Measurements from ENCODE around the gene HDGF.

HDGF gene

DNA sequence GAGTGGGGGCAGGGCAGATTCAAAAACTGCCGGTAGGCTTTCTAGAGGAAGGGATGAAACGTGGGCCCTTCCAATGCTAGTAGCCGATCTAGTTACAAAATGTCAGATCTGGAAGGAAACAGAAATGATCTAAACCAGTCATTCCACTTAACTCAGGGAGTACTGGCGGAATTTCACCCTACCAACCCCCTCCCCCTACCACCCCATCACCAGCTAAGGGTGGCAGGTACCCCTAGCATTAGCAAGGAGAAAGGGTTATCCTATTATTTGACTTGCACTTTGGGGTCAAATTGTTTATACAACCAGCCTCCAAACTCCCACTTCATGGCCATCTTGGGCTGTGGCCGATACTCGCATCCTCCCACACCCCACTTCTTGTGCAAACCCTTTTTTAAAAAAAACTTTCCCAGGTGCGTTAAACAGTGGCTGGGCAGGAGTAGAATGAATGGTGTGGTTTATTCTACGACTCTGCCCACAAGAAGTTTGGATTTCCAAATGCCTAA lies 9.9 kb downstream of the HDGF start:
- DNase-seq (ENCODE audit: low read depth) = no peak
- TF ChIP-seq CTCF (IDR thresholded peaks at IDR 0.05; ENCODE audit: low read depth, low read length, missing control alignments) = no peak
- H3K4me3 ChIP-seq (ENCODE audit: low read depth, low read length) = peak overlapping the region; percentile 42

GRCh38 chr1:156740741-156741480 lies 10.6 kb downstream of the HDGF start, which contains the start of gene MRPL24:
Gene MRPL24, minus strand, starts transcription at chr1:156741088. Its CDS starts 2,384 bp downstream, at chr1:156738704.
- H3K4me3 ChIP-seq (ENCODE audit: low read depth, low read length) = peak within 1 kb of the TSS; percentile 88
- no peak for TF ChIP-seq CTCF (IDR thresholded peaks at IDR 0.05; ENCODE audit: low read depth, low read length, missing control alignments)
- peak; percentile 99 for DNase-seq (ENCODE audit: low read depth)

- no peak for TF ChIP-seq CTCF (IDR thresholded peaks at IDR 0.05; ENCODE audit: low read depth, low read length, missing control alignments)
- H3K4me3 ChIP-seq (ENCODE audit: low read depth, low read length) = peak overlapping the region; percentile 88
- DNase-seq (ENCODE audit: low read depth) = no peak
Measured at GRCh38 chr1:156740237-156740740, 11.2 kb downstream of the HDGF start.

GRCh38 chr1:156738916-156739315 lies 12.6 kb downstream of the HDGF start:
- no peak for TF ChIP-seq CTCF (IDR thresholded peaks at IDR 0.05; ENCODE audit: low read depth, low read length, missing control alignments)
- DNase-seq (ENCODE audit: low read depth) = no peak
- no peak overlapping the region for H3K4me3 ChIP-seq (ENCODE audit: low read depth, low read length)

- no peak for TF ChIP-seq CTCF (IDR thresholded peaks at IDR 0.05; ENCODE audit: low read depth, low read length, missing control alignments)
- no peak overlapping the region for H3K4me3 ChIP-seq (ENCODE audit: low read depth, low read length)
- no peak for DNase-seq (ENCODE audit: low read depth)
Measured at GRCh38 chr1:156738407-156738806, 13.1 kb downstream of the HDGF start.

GRCh38 chr1:156733989-156734584 lies 17.4 kb downstream of the HDGF start:
- no peak for DNase-seq (ENCODE audit: low read depth)
- TF ChIP-seq CTCF (IDR thresholded peaks at IDR 0.05; ENCODE audit: low read depth, low read length, missing control alignments) = no peak
- H3K4me3 ChIP-seq (ENCODE audit: low read depth, low read length) = no peak overlapping the region
